Measurements from ENCODE around the gene CCL1. TPM values are rescaled to one million over a fixed set of nuclear protein-coding genes. Genes with fewer than 3 reads are reported as not detected.

The CCL1 gene
- total RNA-seq, 2 experiments from 2014 or later = not detected

DNA sequence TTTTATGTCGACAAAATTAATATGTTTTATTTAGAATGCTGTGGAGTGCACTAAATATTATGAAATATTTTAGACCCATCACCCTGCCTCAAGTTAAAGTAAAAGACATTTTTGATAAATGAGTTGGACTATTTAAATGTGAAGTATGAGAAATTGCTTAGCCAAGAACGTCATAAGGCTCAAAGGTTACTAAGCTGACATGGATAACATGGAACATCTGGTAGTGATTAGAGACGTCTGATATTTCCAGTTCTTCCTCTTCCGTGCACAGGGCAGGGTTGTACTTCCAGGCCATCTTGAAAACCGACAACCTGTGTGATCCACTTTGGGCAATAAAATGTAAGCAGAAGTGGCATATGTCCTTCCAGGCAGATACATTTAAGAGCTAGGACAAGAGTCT is 51.0 kb downstream of the CCL1 start:
- intact Hi-C loops (cut with micrococcal nuclease) = no loop called here
- CTCF ChIA-PET = interaction anchor here (2.2 kb wide), 1 partner anchor 50 kb away, joined by 8 read pairs; no protein-coding TSS in a partner anchor
- no peak for DNase-seq

DNA sequence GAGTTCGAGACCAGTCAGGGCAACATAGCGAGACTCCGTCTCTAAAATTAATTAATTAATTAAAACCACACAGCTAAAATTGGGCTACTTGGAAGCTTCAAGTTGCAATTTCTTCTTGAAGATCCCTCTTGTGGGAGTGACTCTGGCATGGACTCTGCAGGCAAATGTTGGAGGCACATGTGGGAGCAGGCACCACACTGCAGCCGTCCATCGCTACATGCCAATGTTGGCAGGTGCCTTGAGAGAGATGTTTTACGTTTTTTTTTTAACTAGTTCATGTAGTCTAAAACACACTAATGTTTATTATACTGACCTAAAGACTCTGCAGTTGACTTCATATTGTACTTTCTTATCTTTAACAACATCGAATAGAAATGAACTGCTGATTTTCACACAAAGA is 51.7 kb downstream of the CCL1 start:
- H3K27me3 Mint-ChIP-seq (ENCODE audit: low read depth) = peaks cover 18% of the 10 kb centered on the region
- H3K36me3 Mint-ChIP-seq (ENCODE audit: low read depth) = no peaks in the 10 kb centered on the region
- intact Hi-C loops (cut with micrococcal nuclease) = no loop called here
- H3K27ac Mint-ChIP-seq = no peak overlapping the region
- H3K4me1 Mint-ChIP-seq (ENCODE audit: low read depth) = peaks cover 2% of the 10 kb centered on the region
- H3K9me3 Mint-ChIP-seq = no peaks in the 10 kb centered on the region
- CTCF ChIA-PET = interaction anchor here (2.2 kb wide), 1 partner anchor 50 kb away, joined by 8 read pairs; no protein-coding TSS in a partner anchor
- DNase-seq = no peak
- H3K4me3 Mint-ChIP-seq = no peak overlapping the region

More for the DNA sequence above, 51.0 kb downstream of the CCL1 start:
- H3K36me3 Mint-ChIP-seq (ENCODE audit: low read depth) = no peaks in the 10 kb centered on the region
- H3K27ac Mint-ChIP-seq = no peak overlapping the region
- H3K27me3 Mint-ChIP-seq (ENCODE audit: low read depth) = peaks cover 18% of the 10 kb centered on the region
- no peaks in the 10 kb centered on the region for H3K9me3 Mint-ChIP-seq
- H3K4me3 Mint-ChIP-seq = no peak overlapping the region
- H3K4me1 Mint-ChIP-seq (ENCODE audit: low read depth) = no peaks in the 10 kb centered on the region

Other genes with a start within 250 kb of the CCL1 start
- not detected for gene CCL2, start 107.9 kb downstream of the CCL1 start, total RNA-seq
- gene CCL7, start 93.0 kb downstream of the CCL1 start, total RNA-seq = not detected
- gene CCL11, start 77.5 kb downstream of the CCL1 start, total RNA-seq = not detected
- gene CCL8, start 43.8 kb downstream of the CCL1 start, total RNA-seq = not detected
- not detected for gene CCL13, start 6.8 kb downstream of the CCL1 start, total RNA-seq
- not detected for gene TMEM132E, start 216.3 kb upstream of the CCL1 start, total RNA-seq